SK-MEL-5 (cell line): ENCODE results near the gene ME1. TPM values are rescaled to one million over a fixed set of nuclear protein-coding genes. Genes with fewer than 3 reads are reported as not detected.
A peak's percentile ranks its signal among the peaks of the same experiment; 100 is the strongest.
"Not testable (repeated sequence)": the region's sequence is repeated elsewhere in the genome, so short reads cannot be mapped to it uniquely, and the experiment has no call there.

ENCODE experiments used
- DNase-seq: peaks from one replicate; pipeline ENCODE4 v3.0.0-alpha.2; 2016; ENCODE audit warnings: low read depth, low spot score
- in situ Hi-C: cut with HindIII; loops from 2 replicates; pipeline ENCODE4 v1.10.0; 2016; ENCODE audit warnings: low sequenced_read_pairs, high pct_unique_total_duplicates, low pct_unique_long_range_greater_than_20kb
- polyA plus RNA-seq, 2 experiments: library from polyadenylated mRNA; depleted of rRNA; stranded (reverse); fragments of >200 nt; gene quantifications; 2 replicates each; pipeline ENCODE4 v1.2.3, GENCODE V29; 2015
- total RNA-seq: library from RNA; depleted of rRNA; stranded (reverse); fragments of >200 nt; shearing (Covaris generic); gene quantifications from 2 replicates; pipeline ENCODE4 v1.2.3, GENCODE V29; 2014; rRNA removed

Gene ME1
- 8.0 and 9.4 TPM in 2 replicates for total RNA-seq
- polyA plus RNA-seq (2015; cell fraction: cytosol; rRNA removed): 10.9 and 13.2 TPM in 2 replicates
- 11.5 and 17.0 TPM in 2 replicates for polyA plus RNA-seq (2015; cell fraction: nucleus; rRNA removed)

GRCh38 chr6:83430611-83431544 is at the start of gene ME1:
Gene ME1, minus strand, starts transcription at chr6:83431051. Its CDS starts 97 bp downstream, at chr6:83430954.
- DNase-seq: peak; percentile 39
- in situ Hi-C loops: no loop called here

GRCh38 chr6:83480470-83480869 is 49.6 kb upstream of the ME1 start:
- no peak for DNase-seq
- in situ Hi-C loops: no loop called here

GRCh38 chr6:83479389-83479788 is 48.5 kb upstream of the ME1 start:
- no peak for DNase-seq
- in situ Hi-C loops: no loop called here

GRCh38 chr6:83476971-83477370 is 46.1 kb upstream of the ME1 start:
- in situ Hi-C loops: no loop called here
- no peak for DNase-seq

GRCh38 chr6:83474309-83474708 is 43.5 kb upstream of the ME1 start:
- in situ Hi-C loops: no loop called here
- no peak for DNase-seq

GRCh38 chr6:83472767-83473166 is 41.9 kb upstream of the ME1 start:
- in situ Hi-C loops: no loop called here
- DNase-seq: no peak

DNA sequence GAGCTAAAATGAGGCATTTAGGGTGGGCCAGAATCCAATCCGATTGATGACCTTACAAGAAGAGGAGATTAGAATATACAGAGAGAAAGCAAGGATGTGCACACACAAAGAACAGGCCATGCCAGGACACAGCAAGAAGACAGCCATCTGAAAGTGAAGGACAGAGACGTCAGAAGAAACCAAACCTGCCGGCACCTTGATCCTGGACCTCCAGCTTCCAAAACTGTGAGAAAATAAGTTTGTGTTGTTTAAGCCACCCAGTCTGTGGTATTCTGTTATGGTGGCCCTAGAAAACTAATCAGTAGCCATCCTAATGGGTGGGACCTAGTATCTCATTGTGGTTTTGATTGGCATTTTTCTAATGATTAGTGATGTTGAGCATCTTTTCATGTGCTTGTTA is 39.7 kb upstream of the ME1 start:
- DNase-seq: no peak
- in situ Hi-C loops: no loop called here

DNA sequence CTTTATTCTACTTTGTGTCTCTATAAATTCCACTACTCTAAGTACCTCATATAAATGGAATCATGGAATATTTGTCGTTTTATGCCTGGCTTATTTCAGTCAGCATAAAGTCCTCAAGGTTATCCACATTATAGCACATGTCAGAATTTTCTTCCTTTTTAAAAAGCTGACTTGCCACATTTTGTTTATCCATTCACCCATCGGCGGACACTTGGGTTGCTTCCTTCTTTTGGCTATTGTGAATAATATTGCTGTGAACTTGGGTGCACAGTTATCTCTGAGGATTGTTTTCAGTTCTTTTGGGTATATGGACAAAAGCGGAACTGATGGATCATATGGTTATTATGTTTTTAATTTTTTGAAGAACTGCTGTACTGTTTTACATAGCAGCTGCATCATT is 39.1 kb upstream of the ME1 start:
- DNase-seq: no peak
- in situ Hi-C loops: no loop called here

- in situ Hi-C loops: no loop called here
These were observed 36.8 kb upstream of the ME1 start for GRCh38 chr6:83467620-83468036.

DNA sequence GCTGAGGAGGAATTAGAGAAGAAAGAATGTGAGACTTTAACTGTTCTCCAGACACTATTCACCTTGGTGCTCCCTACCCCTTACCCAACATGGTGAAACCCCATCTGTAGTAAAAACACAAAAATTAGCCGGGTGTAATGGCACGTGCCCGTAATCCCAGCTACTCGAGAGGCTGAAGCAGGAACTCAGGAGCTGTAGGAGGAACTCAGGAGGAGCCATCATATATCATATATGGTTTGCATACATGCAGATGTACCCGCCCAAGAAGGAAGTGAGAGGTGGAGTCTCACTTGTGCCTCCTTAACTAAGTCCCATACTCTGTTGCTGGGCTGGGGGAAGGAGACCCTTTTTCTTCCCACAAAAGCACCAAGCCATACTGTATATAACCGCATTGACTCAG is 35.5 kb upstream of the ME1 start:
- DNase-seq: no peak
- in situ Hi-C loops: no loop called here

More at GRCh38 chr6:83467620-83468036, 36.8 kb upstream of the ME1 start:
- no peak for DNase-seq

- DNase-seq: no peak
- in situ Hi-C loops: no loop called here
These were observed 33.7 kb upstream of the ME1 start for GRCh38 chr6:83464381-83465140.

- DNase-seq: no peak
- in situ Hi-C loops: no loop called here
These were observed 33.0 kb upstream of the ME1 start for GRCh38 chr6:83463886-83464285.

DNA sequence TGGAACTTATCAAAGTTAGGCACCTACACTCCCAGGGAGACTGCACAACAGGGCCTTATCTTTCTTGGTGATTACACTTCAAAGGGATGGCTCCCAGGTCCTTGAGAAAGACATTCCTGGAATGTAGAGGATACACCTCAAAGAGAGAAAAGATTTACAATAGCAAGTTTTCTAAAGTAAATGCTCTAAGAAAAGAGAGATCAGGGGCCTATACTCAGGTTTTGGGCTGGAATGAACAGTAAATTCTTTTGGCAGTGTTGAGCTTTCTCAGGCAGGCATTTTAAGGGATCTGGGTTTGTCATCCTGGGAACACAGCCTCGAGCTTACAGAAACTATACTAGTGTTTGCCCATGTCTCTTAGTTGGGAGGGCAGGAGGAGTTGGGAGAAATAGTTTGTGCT is 31.7 kb upstream of the ME1 start:
- no peak for DNase-seq
- in situ Hi-C loops: no loop called here

GRCh38 chr6:83461438-83461837 is 30.6 kb upstream of the ME1 start:
- DNase-seq: no peak
- in situ Hi-C loops: no loop called here

DNA sequence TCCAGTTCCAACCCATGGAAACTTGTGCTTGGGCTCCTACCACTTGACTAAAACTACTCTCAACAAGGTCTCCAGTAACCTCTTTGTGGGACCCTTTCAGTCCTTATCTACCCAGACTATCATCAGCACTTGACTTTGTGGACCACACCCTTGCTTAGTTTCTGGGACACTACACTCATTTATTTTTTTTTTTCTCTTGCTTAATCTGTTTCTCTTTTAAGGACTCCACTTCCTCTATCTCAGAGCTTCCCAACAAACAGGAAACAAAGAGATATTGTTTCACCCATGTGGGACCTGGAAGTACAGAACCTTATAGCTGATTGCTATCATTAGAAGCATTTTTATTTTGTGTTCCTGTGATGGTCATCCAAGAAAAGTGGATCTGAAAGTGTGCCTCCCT is 28.8 kb upstream of the ME1 start:
- DNase-seq: peak; percentile 70
- in situ Hi-C loops: no loop called here

DNA sequence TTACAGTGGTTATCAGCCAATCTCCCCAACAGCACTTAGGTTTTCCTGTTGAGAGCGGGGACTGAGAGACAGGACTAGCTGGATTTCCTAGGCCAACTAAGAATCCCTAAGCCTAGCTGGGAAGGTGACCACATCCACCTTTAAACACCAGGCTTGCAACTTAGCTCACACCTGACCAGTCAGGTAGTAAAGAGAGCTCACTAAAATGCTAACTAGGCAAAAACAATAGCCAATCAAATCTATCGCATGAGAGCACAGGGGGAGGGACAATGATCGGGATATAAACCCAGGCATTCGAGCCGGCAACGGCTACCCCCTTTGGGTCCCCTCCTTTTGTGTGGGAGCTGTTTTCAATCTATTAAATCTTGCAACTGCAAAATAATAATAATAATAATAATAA is 19.2 kb upstream of the ME1 start:
- in situ Hi-C loops, DNase-seq: not testable (repeated sequence)

DNA sequence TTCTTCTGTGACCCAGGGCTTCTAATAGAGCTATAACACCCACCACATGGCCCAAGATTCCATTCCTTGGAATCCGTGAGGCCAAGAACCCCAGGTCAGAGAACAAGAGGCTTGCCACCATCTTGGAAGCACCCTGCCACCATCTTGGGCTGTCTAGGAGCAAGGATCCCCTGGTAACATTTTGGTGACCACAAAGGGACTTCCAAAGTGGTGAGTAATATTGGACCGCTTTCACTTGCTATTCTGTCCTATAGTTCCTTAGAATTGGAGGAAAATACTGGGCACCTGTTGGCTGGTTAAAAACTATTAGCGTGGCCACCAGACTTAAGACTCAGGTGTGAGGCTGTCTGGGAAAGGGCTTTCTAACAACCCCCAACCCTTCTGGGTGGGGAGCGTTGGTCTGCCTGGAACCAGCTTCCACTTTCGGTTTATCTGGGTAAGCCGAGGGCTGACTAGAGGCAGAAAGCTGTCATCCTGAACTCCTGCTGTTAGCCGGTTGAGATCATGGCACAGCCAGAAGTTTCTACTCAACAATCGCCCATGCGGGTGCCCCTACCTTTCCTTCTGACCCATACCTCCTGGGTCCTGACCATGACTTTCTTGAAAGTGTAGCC is 13.3 kb upstream of the ME1 start:
- in situ Hi-C loops: not testable (repeated sequence)

DNA sequence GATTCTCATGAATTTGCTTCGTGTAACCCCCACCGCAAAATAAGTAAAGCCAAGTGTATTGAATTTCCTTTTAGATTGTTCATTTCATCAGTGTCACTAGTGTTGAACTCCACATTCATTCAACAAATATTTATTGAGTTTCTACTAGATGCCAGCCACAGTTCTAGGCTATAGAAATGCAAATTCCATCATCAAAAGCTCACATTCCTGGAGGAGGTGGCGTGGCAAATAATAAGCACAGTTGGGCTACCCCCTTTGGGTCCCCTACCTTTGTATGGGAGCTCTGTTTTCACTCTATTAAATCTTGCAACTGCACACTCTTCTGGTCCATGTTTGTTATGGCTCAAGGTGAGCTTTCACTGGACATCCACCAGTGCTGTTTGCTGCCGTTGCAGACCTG is 12.7 kb upstream of the ME1 start:
- no peak for DNase-seq
- in situ Hi-C loops: no loop called here

More for the DNA sequence above, 13.3 kb upstream of the ME1 start:
- DNase-seq: not testable (repeated sequence)
